Gastrocnemius medialis (tissue), 4 donors: ENCODE results near the gene ACTL7A.
"Not testable (repeated sequence)": the region's sequence is repeated elsewhere in the genome, so short reads cannot be mapped to it uniquely, and the experiment has no call there.

ENCODE experiments used
- POLR2A ChIP-seq, 2 donors: fragments of 450-650 bp; IDR thresholded peaks; one replicate each; pipeline ENCODE4 v1.6.1; 2017; ENCODE audit warnings: antibody characterized with exemption in 2 of 2, mild to moderate bottlenecking in 2 of 2, moderate library complexity in 2 of 2
- TF ChIP-seq, protein P1 (sequence below), 5 experiments: fragments of 450-650 bp in 3 of 5; fragments of 200-600 bp in 2 of 5; sonication (generic) in 2 of 5; IDR thresholded peaks in 4 of 5; conservative IDR thresholded peaks in 1 of 5; 1 replicate in 4 of 5; 2 replicates in 1 of 5; pipeline ENCODE4 v1.5.1; 2016 to 2019; ENCODE audit warnings: antibody characterized with exemption in 5 of 5, mild to moderate bottlenecking in 3 of 5, moderate library complexity in 3 of 5

DNA sequence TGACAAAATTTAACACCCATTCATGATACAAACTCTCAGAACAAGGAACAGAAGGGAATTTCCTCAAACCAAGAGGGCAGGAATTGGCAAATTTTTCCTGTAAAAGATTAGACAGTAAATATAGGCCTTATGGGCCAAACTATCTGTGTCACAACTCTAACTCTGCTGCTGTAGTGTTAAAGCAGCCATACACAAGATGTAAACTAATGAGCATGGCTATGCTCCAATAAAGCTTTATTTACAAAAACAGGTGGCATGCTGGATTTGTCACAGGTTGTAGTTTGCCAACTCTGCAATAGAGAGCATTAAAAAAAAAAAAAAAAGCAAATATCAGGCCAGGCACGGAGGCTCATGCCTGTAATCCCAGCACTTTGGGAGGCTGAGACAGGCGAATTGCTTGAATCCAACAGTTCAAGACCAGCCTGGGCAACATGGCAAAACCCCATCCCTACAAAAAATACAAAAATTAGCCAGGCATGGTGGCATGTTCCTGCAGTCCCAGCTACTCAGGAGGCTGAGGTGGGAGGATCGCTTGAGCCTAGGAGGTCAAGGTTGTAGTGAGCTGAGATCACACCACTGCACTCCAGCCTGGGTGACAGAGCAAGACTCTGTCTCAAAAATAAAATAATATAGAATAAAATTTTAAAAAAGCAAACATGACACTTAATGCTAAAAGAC is 24.7 kb downstream of the ACTL7A start:
- TF ChIP-seq, protein P1, sequence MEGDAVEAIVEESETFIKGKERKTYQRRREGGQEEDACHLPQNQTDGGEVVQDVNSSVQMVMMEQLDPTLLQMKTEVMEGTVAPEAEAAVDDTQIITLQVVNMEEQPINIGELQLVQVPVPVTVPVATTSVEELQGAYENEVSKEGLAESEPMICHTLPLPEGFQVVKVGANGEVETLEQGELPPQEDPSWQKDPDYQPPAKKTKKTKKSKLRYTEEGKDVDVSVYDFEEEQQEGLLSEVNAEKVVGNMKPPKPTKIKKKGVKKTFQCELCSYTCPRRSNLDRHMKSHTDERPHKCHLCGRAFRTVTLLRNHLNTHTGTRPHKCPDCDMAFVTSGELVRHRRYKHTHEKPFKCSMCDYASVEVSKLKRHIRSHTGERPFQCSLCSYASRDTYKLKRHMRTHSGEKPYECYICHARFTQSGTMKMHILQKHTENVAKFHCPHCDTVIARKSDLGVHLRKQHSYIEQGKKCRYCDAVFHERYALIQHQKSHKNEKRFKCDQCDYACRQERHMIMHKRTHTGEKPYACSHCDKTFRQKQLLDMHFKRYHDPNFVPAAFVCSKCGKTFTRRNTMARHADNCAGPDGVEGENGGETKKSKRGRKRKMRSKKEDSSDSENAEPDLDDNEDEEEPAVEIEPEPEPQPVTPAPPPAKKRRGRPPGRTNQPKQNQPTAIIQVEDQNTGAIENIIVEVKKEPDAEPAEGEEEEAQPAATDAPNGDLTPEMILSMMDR (IDR thresholded peaks at IDR 0.05 in 4 of 5, conservative IDR thresholded peaks at IDR 0.05 in 1 of 5) = not testable (repeated sequence)
- not testable (repeated sequence) for TF ChIP-seq POLR2A (IDR thresholded peaks at IDR 0.05)
